HPDE6-E6E7 (cell line): ENCODE measurements around the gene PDP2.
A peak's percentile ranks its signal among the peaks of the same experiment; 100 is the strongest.
"Not testable (repeated sequence)": the region's sequence is repeated elsewhere in the genome, so short reads cannot be mapped to it uniquely, and the experiment has no call there.

Source experiments
- DNase-seq: peaks from one replicate; pipeline ENCODE4 v3.0.0; 2011; ENCODE audit warnings: missing footprints; ENCODE audit errors: extremely low spot score

The PDP2 gene

GRCh38 chr16:66919569-66920298 lies 39.4 kb downstream of the PDP2 start:
- no peak for DNase-seq

- no peak for DNase-seq
Measured at GRCh38 chr16:66920299-66920590, 39.9 kb downstream of the PDP2 start.

GRCh38 chr16:66920924-66921680 lies 40.8 kb downstream of the PDP2 start:
- DNase-seq = no peak

- DNase-seq = no peak
Measured at GRCh38 chr16:66921729-66922450, 41.6 kb downstream of the PDP2 start.

GRCh38 chr16:66923247-66923731 lies 43.0 kb downstream of the PDP2 start:
- no peak for DNase-seq

- no peak for DNase-seq
Measured at GRCh38 chr16:66923866-66924265, 43.6 kb downstream of the PDP2 start.

- no peak for DNase-seq
Measured at GRCh38 chr16:66924527-66925321, 44.4 kb downstream of the PDP2 start.

GRCh38 chr16:66925322-66925840 lies 45.1 kb downstream of the PDP2 start, which contains the start of gene RRAD:
RRAD (minus strand) TSS chr16:66925535; CDS start chr16:66925179, 356 bp downstream.
- no peak for DNase-seq

- DNase-seq = no peak
Measured at GRCh38 chr16:66926171-66926947, 46.0 kb downstream of the PDP2 start.

- peak; percentile 81 for DNase-seq
Measured at GRCh38 chr16:66926961-66927436, 46.7 kb downstream of the PDP2 start.

GRCh38 chr16:66927918-66928649 lies 47.8 kb downstream of the PDP2 start:
- DNase-seq = no peak

- no peak for DNase-seq
Measured at GRCh38 chr16:66928702-66929388, 48.5 kb downstream of the PDP2 start.

GRCh38 chr16:66930189-66930588 lies 49.9 kb downstream of the PDP2 start:
- DNase-seq = peak; percentile 82

GRCh38 chr16:66931665-66932064 lies 51.4 kb downstream of the PDP2 start:
- DNase-seq = no peak

GRCh38 chr16:66932076-66932475 lies 51.8 kb downstream of the PDP2 start:
- DNase-seq = no peak

- peak; percentile 77 for DNase-seq
Measured at GRCh38 chr16:66933776-66934137, 53.4 kb downstream of the PDP2 start.

- peak; percentile 76 for DNase-seq
Measured at GRCh38 chr16:66934138-66934838, 54.0 kb downstream of the PDP2 start, which contains the start of gene CIAO2B. CIAO2B (minus strand) TSS chr16:66934402; CDS start chr16:66934364, 38 bp downstream.

GRCh38 chr16:66934839-66935313 lies 54.6 kb downstream of the PDP2 start:
- DNase-seq = not testable (repeated sequence)
